MCF 10A (cell line): ENCODE measurements around the gene NSUN6. TPM values are rescaled to one million over a fixed set of nuclear protein-coding genes. Genes with fewer than 3 reads are reported as not detected.

Source experiments
- BruUV-seq: library from RNA; stranded (reverse); fragments of 400-500 nt; replicated peaks from 2 replicates; lab custom pipeline; 2021; lab: Mats Ljungman, UMichigan
- CTCF ChIA-PET: fragments of 300-600 bp; sonication (Branson Sonifier 250); formaldehyde crosslinking; extraction: SDS; loops from one replicate; lab custom pipeline; 2021; ENCODE audit warnings: antibody characterized with exemption, inconsistent platforms; lab: Yijun Ruan, JAX
- POLR2A ChIA-PET: fragments of 300-600, 350-650 bp; sonication (Branson Sonifier 250); formaldehyde crosslinking; extraction: SDS; loops from one replicate; lab custom pipeline; 2020; ENCODE audit warnings: antibody characterized with exemption, inconsistent platforms; lab: Yijun Ruan, JAX
- DNase-seq: peaks from one replicate; pipeline ENCODE4 v3.0.0-alpha.2; 2018; ENCODE audit not compliant: unreplicated experiment
- H3K27ac Mint-ChIP-seq: one replicate; pipeline ENCODE4 v1.8.0; 2022; ENCODE audit warnings: mild to moderate bottlenecking, low read depth, mixed read lengths; ENCODE audit not compliant: unreplicated experiment
- H3K27me3 Mint-ChIP-seq: one replicate; pipeline ENCODE4 v1.8.0; 2022; ENCODE audit warnings: mixed read lengths; ENCODE audit not compliant: insufficient read depth, unreplicated experiment
- H3K36me3 Mint-ChIP-seq: one replicate; pipeline ENCODE4 v1.8.0; 2022; ENCODE audit warnings: mild to moderate bottlenecking, moderate library complexity, mixed read lengths; ENCODE audit not compliant: insufficient read depth, unreplicated experiment
- H3K4me1 Mint-ChIP-seq: one replicate; pipeline ENCODE4 v1.8.0; 2022; ENCODE audit warnings: mixed read lengths; ENCODE audit not compliant: insufficient read depth, unreplicated experiment
- H3K4me3 Mint-ChIP-seq: one replicate; pipeline ENCODE4 v1.8.0; 2022; ENCODE audit warnings: mild to moderate bottlenecking, moderate library complexity, mixed read lengths; ENCODE audit not compliant: unreplicated experiment
- H3K9me3 Mint-ChIP-seq: one replicate; pipeline ENCODE4 v1.8.0; 2022; ENCODE audit warnings: mixed read lengths; ENCODE audit not compliant: unreplicated experiment
- intact Hi-C: fragments of 100-400 bp; cut with micrococcal nuclease; formaldehyde crosslinking; loops from 2 replicates; pipeline ENCODE4 v1.14.1; 2022
- total RNA-seq: library from RNA; stranded (reverse); gene quantifications from 2 replicates; pipeline ENCODE4 v1.2.3, GENCODE V29; 2022
- TF ChIP-seq, protein P1 (sequence below): fragments of 200-600 bp; IDR thresholded peaks from one replicate; pipeline ENCODE4 v1.8.0; 2022; ENCODE audit warnings: antibody characterized with exemption, mild to moderate bottlenecking; ENCODE audit not compliant: unreplicated experiment

NSUN6 gene
- total RNA-seq, 1 experiment from 2014 or later: 16.2 TPM

DNA sequence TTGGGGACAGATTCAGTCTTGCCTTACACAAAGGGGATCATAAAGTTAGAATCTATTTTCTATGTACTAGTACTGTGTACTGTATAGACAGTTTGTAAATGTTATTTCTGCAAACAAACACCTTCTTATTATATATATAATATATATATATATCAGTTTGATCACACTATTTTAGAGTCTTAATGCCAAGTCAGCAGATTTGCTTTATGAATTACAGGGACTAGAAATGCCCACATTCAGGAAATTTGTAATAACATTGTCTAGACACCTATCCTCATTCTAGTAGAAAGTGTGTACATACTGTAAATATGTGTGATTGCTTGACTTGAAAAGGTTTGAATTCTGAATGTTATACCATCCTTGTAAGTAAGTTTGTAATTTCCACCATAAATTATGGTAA is 111.2 kb downstream of the NSUN6 start:
- no peak overlapping the region for H3K4me3 Mint-ChIP-seq
- POLR2A ChIA-PET: no interaction called here

DNA sequence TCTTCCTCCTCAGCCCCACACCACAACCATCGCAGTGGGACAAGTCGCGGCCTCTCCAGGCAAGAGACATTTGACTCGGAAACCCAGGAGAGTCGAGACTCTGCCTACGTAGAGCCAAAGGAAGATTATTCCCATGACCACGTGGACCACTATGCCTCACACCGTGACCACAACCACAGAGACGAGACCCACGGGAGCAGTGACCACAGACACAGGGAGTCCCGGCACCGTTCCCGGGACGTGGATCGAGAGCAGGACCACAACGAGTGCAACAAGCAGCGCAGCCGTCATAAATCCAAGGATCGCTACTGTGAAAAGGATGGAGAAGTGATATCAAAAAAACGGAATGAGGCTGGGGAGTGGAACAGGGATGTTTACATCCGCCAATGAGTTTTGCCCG is 112.1 kb downstream of the NSUN6 start:
- Mint-ChIP-seq H3K4me1 (no peaks in the 10 kb centered on the region), H3K9me3 (no peaks in the 10 kb centered on the region), H3K36me3 (peaks cover 46% of the 10 kb centered on the region), H3K27ac (no peak overlapping the region), H3K4me3 (no peak overlapping the region), H3K27me3 (no peaks in the 10 kb centered on the region)
- intact Hi-C loops: no loop called here
- CTCF ChIA-PET: no interaction called here
- no TSS peak for BruUV-seq
- TF ChIP-seq, protein P1, sequence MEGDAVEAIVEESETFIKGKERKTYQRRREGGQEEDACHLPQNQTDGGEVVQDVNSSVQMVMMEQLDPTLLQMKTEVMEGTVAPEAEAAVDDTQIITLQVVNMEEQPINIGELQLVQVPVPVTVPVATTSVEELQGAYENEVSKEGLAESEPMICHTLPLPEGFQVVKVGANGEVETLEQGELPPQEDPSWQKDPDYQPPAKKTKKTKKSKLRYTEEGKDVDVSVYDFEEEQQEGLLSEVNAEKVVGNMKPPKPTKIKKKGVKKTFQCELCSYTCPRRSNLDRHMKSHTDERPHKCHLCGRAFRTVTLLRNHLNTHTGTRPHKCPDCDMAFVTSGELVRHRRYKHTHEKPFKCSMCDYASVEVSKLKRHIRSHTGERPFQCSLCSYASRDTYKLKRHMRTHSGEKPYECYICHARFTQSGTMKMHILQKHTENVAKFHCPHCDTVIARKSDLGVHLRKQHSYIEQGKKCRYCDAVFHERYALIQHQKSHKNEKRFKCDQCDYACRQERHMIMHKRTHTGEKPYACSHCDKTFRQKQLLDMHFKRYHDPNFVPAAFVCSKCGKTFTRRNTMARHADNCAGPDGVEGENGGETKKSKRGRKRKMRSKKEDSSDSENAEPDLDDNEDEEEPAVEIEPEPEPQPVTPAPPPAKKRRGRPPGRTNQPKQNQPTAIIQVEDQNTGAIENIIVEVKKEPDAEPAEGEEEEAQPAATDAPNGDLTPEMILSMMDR: no peak
- DNase-seq: no peak
- POLR2A ChIA-PET: no interaction called here

More for the DNA sequence above, 111.2 kb downstream of the NSUN6 start:
- DNase-seq: no peak
- no TSS peak for BruUV-seq
- CTCF ChIA-PET: no interaction called here
- H3K27ac Mint-ChIP-seq: no peak overlapping the region
- intact Hi-C loops: no loop called here
- H3K27me3 Mint-ChIP-seq: no peaks in the 10 kb centered on the region
- H3K4me1 Mint-ChIP-seq: no peaks in the 10 kb centered on the region
- no peaks in the 10 kb centered on the region for H3K9me3 Mint-ChIP-seq
- peaks cover 50% of the 10 kb centered on the region for H3K36me3 Mint-ChIP-seq
- TF ChIP-seq, protein P1: no peak

DNA sequence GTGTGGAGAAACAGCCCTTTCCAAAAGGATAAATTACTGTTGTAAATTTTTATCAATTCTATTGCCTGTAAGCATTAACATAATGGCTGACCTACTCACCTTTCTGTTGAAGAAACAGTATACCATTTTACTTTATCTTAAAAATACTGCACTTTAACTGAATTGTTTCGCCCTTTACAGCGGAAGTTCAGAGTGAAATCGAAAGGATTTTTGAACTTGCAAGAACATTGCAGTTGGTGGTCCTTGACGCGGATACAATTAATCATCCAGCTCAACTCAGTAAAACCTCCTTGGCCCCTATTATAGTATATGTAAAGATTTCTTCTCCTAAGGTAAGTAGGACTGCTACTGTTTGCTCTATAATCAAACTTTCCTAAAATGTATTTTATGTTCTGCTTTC is 117.5 kb downstream of the NSUN6 start:
- ChIA-PET POLR2A (no interaction called here), CTCF (no interaction called here)
- Mint-ChIP-seq H3K27ac (no peak overlapping the region), H3K27me3 (no peaks in the 10 kb centered on the region), H3K4me1 (no peaks in the 10 kb centered on the region), H3K36me3 (peaks cover 34% of the 10 kb centered on the region), H3K9me3 (peaks cover 8% of the 10 kb centered on the region), H3K4me3 (no peak overlapping the region)
- TF ChIP-seq, protein P1: no peak
- no peak for DNase-seq
- no TSS peak for BruUV-seq
- intact Hi-C loops: no loop called here

DNA sequence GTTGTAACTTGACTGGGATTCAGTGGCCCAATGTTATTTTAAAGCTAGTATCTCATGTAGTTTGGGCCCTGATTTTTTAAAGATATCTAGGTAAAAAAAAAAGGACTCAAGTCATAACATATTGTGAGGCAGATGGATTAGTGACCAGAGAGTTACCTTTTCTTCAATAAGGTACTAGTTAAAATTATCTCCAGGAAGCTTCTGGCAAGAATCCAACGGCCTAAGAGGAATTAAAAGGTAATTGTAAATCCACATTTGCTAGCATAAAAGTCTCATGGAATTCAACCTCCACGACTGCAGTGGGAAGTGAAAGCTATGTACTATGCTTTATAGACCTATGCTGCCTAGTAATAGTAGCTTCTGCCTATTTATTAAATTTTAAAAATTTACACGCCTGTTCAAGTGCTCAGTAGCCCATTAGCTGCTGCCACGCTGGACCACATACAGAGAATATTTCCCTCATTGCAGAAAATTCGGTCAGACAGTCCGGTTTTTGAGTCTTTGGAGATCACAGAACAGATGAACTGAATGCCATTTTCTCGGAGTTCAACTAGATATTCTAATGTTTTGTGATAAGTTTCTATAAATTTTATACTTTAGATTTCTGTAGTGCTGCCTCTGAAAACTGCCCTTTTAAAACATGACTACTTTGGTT is 118.4 kb downstream of the NSUN6 start:
- Mint-ChIP-seq H3K27me3 (no peaks in the 10 kb centered on the region), H3K4me3 (no peak overlapping the region), H3K4me1 (no peaks in the 10 kb centered on the region), H3K27ac (no peak overlapping the region), H3K36me3 (peaks cover 25% of the 10 kb centered on the region), H3K9me3 (peaks cover 8% of the 10 kb centered on the region)
- no peak for DNase-seq
- intact Hi-C loops: no loop called here
- TF ChIP-seq, protein P1: no peak
- ChIA-PET CTCF (no interaction called here), POLR2A (interaction anchor here (0.6 to 0.8 kb wide), 3 partner anchors 9 to 890 kb away, joined by 3 to 6 read pairs (median 3); no protein-coding TSS in a partner anchor)
- BruUV-seq: no TSS peak
